Measurements from ENCODE around the gene CRYBG3.
"Not testable (repeated sequence)": the region's sequence is repeated elsewhere in the genome, so short reads cannot be mapped to it uniquely, and the experiment has no call there.

CRYBG3 gene

DNA sequence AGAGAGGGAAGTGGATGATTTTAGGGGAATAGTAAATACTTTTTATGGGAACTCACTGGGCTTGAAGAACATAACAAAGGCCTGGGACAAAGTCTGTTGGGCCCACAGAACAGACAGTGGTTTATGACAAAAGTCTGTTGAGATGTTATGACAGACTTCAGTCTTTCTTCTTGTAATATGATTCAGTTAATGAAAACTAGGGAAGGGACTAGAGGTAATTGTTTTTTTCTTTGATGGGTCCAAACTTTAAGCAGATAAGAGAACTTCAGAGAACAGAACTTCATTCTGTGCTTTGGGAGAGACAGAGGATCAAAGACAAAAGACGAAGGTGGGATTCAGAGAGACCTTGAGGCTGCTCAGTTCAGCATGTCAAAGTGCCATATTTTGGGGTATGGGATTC, 9.3 kb downstream of the CRYBG3 start:
- no peak for FAIRE-seq
- no peak for DNase-seq (ENCODE audit: insufficient read length, low spot score)
- TF ChIP-seq TAF1 (IDR thresholded peaks at IDR 0.05; ENCODE audit: low read depth, low read length), result no peak
- no peak for TF ChIP-seq PAX5 (IDR thresholded peaks at IDR 0.05; ENCODE audit: insufficient read depth, low read length, severe bottlenecking)
- no peak for TF ChIP-seq POLR2A (IDR thresholded peaks at IDR 0.05; ENCODE audit: low read depth, low read length)
- TF ChIP-seq POLR2AphosphoS5 (IDR thresholded peaks at IDR 0.05; ENCODE audit: low read depth, low read length), result no peak
- no peak for TF ChIP-seq SPI1 (IDR thresholded peaks at IDR 0.05; ENCODE audit: low read depth, low read length)
- no peak for TF ChIP-seq POU2F2 (IDR thresholded peaks at IDR 0.05; ENCODE audit: low read depth, low read length)

DNA sequence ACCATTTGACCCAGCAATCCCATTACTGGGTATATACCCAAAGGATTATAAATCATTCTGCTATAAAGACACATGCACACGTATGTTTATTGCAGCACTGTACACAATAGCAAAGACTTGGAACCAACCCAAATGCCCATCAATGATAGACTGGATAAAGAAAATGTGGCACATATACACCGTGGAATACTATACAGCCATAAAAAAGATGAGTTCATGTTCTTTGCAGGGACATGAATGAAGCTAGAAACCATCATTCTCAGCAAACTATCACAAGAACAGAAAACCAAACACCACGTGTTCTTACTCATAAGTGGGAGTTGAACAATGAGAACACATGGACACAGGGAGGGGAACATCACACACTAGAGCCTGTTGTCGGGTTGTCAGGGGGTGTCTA, 11.4 kb downstream of the CRYBG3 start:
- DNase-seq (ENCODE audit: insufficient read length, low spot score); FAIRE-seq: not testable (repeated sequence)

DNA sequence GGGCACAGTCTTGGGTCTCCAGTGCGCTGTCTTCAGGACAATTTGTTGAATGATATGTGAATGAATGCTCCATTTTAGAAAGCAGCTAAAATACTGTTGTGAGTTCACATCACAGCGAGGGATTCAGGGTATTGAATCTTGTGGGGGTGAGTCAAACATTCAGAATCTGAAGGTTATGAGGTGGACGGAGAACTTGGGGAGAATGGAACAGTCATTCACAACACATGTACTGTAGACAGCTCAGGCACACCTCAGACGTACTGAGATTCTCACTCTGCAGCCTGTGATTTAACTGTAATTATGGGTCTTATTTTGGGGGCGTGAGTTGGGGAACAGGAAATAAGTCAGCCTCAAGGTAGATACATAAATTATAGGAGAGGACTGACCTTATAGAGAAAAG, 13.9 kb downstream of the CRYBG3 start:
- FAIRE-seq, result no peak
- no peak for DNase-seq (ENCODE audit: insufficient read length, low spot score)
- TF ChIP-seq POLR2A (IDR thresholded peaks at IDR 0.05; ENCODE audit: low read depth, low read length) (no peak), SPI1 (IDR thresholded peaks at IDR 0.05; ENCODE audit: low read depth, low read length) (no peak)

DNA sequence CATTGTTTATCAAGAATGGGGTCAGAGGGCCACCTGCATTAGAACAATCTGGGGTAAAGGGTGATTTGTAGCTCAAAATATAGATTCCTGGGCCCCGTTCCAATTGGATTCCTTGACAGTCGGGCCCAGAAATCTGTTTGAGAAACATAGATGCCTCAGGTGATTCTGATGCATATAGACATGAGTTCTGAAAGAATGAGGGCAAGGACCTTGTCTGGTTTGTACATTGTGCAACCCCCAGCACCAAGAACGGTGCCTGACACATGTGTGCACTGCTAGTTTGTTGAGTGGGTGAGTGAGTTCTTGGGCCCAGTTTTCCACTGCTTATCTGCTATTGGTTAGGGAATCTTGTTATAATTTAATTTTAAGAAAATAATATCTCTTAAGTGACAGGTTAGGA, 16.6 kb downstream of the CRYBG3 start:
- no peak for FAIRE-seq
- no peak for DNase-seq (ENCODE audit: insufficient read length, low spot score)
- no peak for TF ChIP-seq SPI1 (IDR thresholded peaks at IDR 0.05; ENCODE audit: low read depth, low read length)
- no peak for TF ChIP-seq PAX5 (IDR thresholded peaks at IDR 0.05; ENCODE audit: insufficient read depth, low read length, severe bottlenecking)
- no peak for TF ChIP-seq TAF1 (IDR thresholded peaks at IDR 0.05; ENCODE audit: low read depth, low read length)
- no peak for TF ChIP-seq POU2F2 (IDR thresholded peaks at IDR 0.05; ENCODE audit: low read depth, low read length)
- no peak for TF ChIP-seq POLR2A (IDR thresholded peaks at IDR 0.05; ENCODE audit: low read depth, low read length)
- TF ChIP-seq POLR2AphosphoS5 (IDR thresholded peaks at IDR 0.05; ENCODE audit: low read depth, low read length), result no peak

DNA sequence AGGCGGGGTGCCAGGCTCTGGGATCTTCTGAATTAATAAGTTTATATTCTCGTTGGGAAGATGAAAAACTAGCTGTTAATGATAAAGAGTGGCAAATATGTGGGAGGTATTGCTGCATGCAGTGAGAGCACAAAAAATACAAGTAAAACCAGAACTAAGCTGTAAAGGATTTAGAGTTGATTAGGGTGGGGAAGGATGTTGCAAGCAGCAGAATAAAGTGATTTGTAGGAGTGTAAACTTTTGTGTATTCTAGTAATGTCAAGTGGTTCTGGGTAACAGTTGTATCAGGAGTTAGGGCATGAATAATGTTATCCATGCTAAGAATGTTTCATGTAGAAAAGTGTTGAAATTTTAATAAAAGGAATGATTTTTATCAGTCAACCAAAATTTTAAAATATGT, 18.1 kb downstream of the CRYBG3 start:
- no peak for DNase-seq (ENCODE audit: insufficient read length, low spot score)
- no peak for TF ChIP-seq PAX5 (IDR thresholded peaks at IDR 0.05; ENCODE audit: insufficient read depth, low read length, severe bottlenecking)
- TF ChIP-seq SPI1 (IDR thresholded peaks at IDR 0.05; ENCODE audit: low read depth, low read length), result no peak
- no peak for TF ChIP-seq POU2F2 (IDR thresholded peaks at IDR 0.05; ENCODE audit: low read depth, low read length)
- TF ChIP-seq POLR2AphosphoS5 (IDR thresholded peaks at IDR 0.05; ENCODE audit: low read depth, low read length), result no peak
- TF ChIP-seq POLR2A (IDR thresholded peaks at IDR 0.05; ENCODE audit: low read depth, low read length), result no peak
- no peak for FAIRE-seq

DNA sequence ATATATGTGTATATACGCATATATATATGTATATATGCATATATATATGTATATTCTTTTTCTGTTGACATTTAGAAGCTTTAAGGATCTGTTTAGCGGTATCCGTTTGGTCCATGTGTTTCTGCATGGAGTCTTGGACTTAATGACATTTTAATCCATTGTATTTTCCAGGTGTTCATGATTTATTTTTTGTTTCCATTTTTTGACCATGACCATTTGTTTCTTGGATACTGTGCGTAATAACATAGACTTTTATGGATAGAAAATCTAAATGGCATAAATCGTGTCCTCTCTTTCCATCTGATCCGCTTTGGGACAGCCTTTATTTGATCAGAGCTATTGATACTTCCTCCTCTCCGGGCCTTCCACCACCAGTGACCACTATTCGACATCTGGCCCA, 19.5 kb downstream of the CRYBG3 start:
- no peak for DNase-seq (ENCODE audit: insufficient read length, low spot score)
- FAIRE-seq, result no peak
- no peak for TF ChIP-seq PAX5 (IDR thresholded peaks at IDR 0.05; ENCODE audit: insufficient read depth, low read length, severe bottlenecking)
- TF ChIP-seq POLR2A (IDR thresholded peaks at IDR 0.05; ENCODE audit: low read depth, low read length), result no peak
- no peak for TF ChIP-seq POU2F2 (IDR thresholded peaks at IDR 0.05; ENCODE audit: low read depth, low read length)
- TF ChIP-seq SPI1 (IDR thresholded peaks at IDR 0.05; ENCODE audit: low read depth, low read length), result no peak
- TF ChIP-seq TAF1 (IDR thresholded peaks at IDR 0.05; ENCODE audit: low read depth, low read length), result no peak
- TF ChIP-seq POLR2AphosphoS5 (IDR thresholded peaks at IDR 0.05; ENCODE audit: low read depth, low read length), result no peak

DNA sequence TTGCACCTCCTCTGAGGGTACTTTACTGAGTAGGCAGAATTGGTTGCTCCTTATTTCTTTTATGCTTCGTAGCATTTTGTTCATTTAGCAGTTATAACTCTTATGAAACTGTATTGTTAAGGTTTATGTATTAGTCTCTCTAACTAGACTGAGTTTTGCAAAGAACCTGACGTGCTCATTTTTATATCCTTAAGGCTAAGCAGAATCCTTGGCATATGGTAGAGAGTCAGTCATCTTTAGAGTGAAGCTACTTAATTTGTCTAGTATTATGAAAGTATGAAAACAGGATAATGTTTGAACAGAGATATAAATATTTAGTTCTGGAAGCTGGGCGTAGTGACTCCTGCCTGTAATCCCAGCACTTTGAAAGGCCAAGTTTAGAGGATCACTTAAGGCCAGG, 20.1 kb downstream of the CRYBG3 start:
- no peak for TF ChIP-seq PAX5 (IDR thresholded peaks at IDR 0.05; ENCODE audit: insufficient read depth, low read length, severe bottlenecking)
- no peak for TF ChIP-seq SPI1 (IDR thresholded peaks at IDR 0.05; ENCODE audit: low read depth, low read length)
- no peak for TF ChIP-seq TAF1 (IDR thresholded peaks at IDR 0.05; ENCODE audit: low read depth, low read length)
- TF ChIP-seq POLR2A (IDR thresholded peaks at IDR 0.05; ENCODE audit: low read depth, low read length), result no peak
- TF ChIP-seq POLR2AphosphoS5 (IDR thresholded peaks at IDR 0.05; ENCODE audit: low read depth, low read length), result no peak
- TF ChIP-seq POU2F2 (IDR thresholded peaks at IDR 0.05; ENCODE audit: low read depth, low read length), result no peak
- DNase-seq (ENCODE audit: insufficient read length, low spot score) (no peak), FAIRE-seq (no peak)

DNA sequence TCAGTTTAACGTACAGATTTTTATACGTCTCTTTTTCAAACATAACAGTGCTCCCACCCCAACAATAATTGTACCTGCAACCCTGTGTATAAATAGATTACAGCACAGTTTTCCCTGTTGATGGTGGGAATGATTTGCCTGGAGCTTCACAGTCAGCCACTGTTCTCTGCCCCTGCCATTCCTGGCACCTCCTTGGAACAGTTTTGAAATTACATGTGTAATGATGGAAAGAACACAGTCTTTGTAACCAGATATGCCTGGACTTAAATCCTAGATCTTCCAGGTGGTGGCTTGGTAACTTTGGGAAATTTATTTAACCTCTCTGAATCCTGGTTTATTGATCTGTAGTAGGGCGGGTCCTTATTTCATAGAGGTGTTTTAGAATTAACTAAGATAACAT, 27.0 kb downstream of the CRYBG3 start:
- no peak for DNase-seq (ENCODE audit: insufficient read length, low spot score)
- TF ChIP-seq POLR2AphosphoS5 (IDR thresholded peaks at IDR 0.05; ENCODE audit: low read depth, low read length), result no peak
- TF ChIP-seq POLR2A (IDR thresholded peaks at IDR 0.05; ENCODE audit: low read depth, low read length), result no peak
- no peak for TF ChIP-seq PAX5 (IDR thresholded peaks at IDR 0.05; ENCODE audit: insufficient read depth, low read length, severe bottlenecking)
- TF ChIP-seq TAF1 (IDR thresholded peaks at IDR 0.05; ENCODE audit: low read depth, low read length), result no peak
- TF ChIP-seq POU2F2 (IDR thresholded peaks at IDR 0.05; ENCODE audit: low read depth, low read length), result no peak
- no peak for TF ChIP-seq SPI1 (IDR thresholded peaks at IDR 0.05; ENCODE audit: low read depth, low read length)
- no peak for FAIRE-seq

DNA sequence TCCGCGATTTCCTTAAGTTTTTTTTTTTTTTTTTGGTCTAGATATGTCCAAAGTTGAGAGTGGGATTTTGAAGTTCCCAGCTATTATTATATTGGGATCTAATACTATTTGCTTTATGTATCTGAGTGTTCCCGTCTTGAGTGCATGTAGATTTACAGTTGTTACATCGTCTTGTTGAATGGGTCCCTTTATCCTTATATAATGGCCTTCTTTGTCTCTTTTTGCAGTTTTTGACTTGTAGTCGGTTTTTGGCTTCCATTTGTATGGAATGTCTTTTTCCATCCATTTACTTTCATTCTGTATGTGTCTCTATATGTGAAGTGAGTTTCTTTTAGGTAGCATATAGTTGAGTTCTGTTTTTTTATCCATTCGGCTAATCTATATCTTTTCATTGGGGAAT, 35.6 kb downstream of the CRYBG3 start:
- DNase-seq (ENCODE audit: insufficient read length, low spot score), result no peak
- FAIRE-seq, result no peak
- TF ChIP-seq POU2F2 (IDR thresholded peaks at IDR 0.05; ENCODE audit: low read depth, low read length) (no peak), SPI1 (IDR thresholded peaks at IDR 0.05; ENCODE audit: low read depth, low read length) (no peak), TAF1 (IDR thresholded peaks at IDR 0.05; ENCODE audit: low read depth, low read length) (no peak), POLR2AphosphoS5 (IDR thresholded peaks at IDR 0.05; ENCODE audit: low read depth, low read length) (no peak), PAX5 (IDR thresholded peaks at IDR 0.05; ENCODE audit: insufficient read depth, low read length, severe bottlenecking) (no peak), POLR2A (IDR thresholded peaks at IDR 0.05; ENCODE audit: low read depth, low read length) (no peak)

DNA sequence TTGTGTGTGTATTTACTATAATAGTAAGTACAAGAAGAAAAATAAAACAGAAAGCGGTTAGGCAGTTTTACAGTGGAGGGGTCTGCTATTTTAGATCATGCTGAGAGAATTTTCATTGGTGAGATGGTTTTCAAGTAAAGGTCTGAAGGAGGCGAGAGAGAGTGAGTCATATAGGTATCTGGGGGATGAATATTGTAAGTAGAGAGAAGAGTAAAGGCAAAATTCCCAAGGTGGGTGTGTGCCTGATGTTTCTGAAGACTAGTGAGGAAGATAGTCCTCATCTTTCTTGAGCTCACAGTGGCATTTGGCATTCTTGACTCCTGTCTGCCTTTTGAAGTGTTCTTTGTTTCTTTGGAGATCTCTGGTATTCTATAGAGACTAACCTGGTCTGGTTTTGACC, 38.6 kb downstream of the CRYBG3 start:
- FAIRE-seq, result no peak
- TF ChIP-seq SPI1 (IDR thresholded peaks at IDR 0.05; ENCODE audit: low read depth, low read length), result no peak
- no peak for TF ChIP-seq TAF1 (IDR thresholded peaks at IDR 0.05; ENCODE audit: low read depth, low read length)
- TF ChIP-seq PAX5 (IDR thresholded peaks at IDR 0.05; ENCODE audit: insufficient read depth, low read length, severe bottlenecking), result no peak
- no peak for DNase-seq (ENCODE audit: insufficient read length, low spot score)

DNA sequence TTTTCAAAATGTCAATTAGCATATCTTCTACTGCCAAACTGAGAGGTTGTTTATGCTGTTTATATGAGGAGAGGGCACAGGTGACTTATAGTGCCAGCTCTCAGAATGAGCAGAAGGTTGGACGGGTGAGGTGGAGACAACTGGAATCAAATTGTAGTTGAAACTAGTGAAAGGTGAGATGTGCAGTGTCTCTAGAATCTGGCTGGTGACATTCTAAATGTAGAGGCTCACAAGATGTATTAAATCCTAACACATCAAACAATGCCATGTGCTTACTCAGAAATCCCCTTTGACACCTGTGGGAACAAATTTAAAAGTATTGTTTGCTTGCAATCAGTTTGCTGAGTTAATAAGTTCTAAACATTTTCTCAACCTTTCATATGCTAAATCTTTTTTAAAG, 40.8 kb downstream of the CRYBG3 start:
- TF ChIP-seq PAX5 (IDR thresholded peaks at IDR 0.05; ENCODE audit: insufficient read depth, low read length, severe bottlenecking) (no peak), POU2F2 (IDR thresholded peaks at IDR 0.05; ENCODE audit: low read depth, low read length) (no peak), POLR2A (IDR thresholded peaks at IDR 0.05; ENCODE audit: low read depth, low read length) (no peak), SPI1 (IDR thresholded peaks at IDR 0.05; ENCODE audit: low read depth, low read length) (no peak), POLR2AphosphoS5 (IDR thresholded peaks at IDR 0.05; ENCODE audit: low read depth, low read length) (no peak), TAF1 (IDR thresholded peaks at IDR 0.05; ENCODE audit: low read depth, low read length) (no peak)
- FAIRE-seq, result no peak

More for the DNA sequence above, 40.8 kb downstream of the CRYBG3 start:
- no peak for DNase-seq (ENCODE audit: insufficient read length, low spot score)

All from GM12891 (cell line).